HEK293 (cell line): ENCODE data around the gene NIPBL.

Source experiments
- ATF2 ChIP-seq: fragments of 450-650 bp; formaldehyde crosslinking; IDR thresholded peaks from 2 replicates; pipeline ENCODE4 v1.5.1; 2016; ENCODE audit warnings: missing biosample characterization, missing genetic modification characterization, low read depth
- BCL11A ChIP-seq: fragments of 450-650 bp; formaldehyde crosslinking; IDR thresholded peaks from 2 replicates; pipeline ENCODE4 v1.5.1; 2016; ENCODE audit warnings: low read depth, missing biosample characterization, missing genetic modification characterization
- BCL6B ChIP-seq: fragments of 450-650 bp; formaldehyde crosslinking; IDR thresholded peaks from 2 replicates; pipeline ENCODE4 v1.5.1; 2017; ENCODE audit warnings: missing biosample characterization, missing genetic modification characterization
- FEZF1 ChIP-seq: fragments of 450-650 bp; formaldehyde crosslinking; IDR thresholded peaks from 2 replicates; pipeline ENCODE4 v1.5.1; 2016; ENCODE audit warnings: missing biosample characterization, missing genetic modification characterization
- GFI1B ChIP-seq: fragments of 450-650 bp; formaldehyde crosslinking; IDR thresholded peaks from 2 replicates; pipeline ENCODE4 v1.5.1; 2016; ENCODE audit warnings: missing biosample characterization, missing genetic modification characterization
- HOXA7 ChIP-seq: sonication (generic); formaldehyde crosslinking; IDR thresholded peaks from 2 replicates; pipeline ENCODE4 v1.8.1; 2022; ENCODE audit warnings: missing genetic modification reagents, borderline replicate concordance
- IKZF3 ChIP-seq: fragments of 450-650 bp; IDR thresholded peaks from 2 replicates; pipeline ENCODE4 v1.5.0; 2018; ENCODE audit warnings: missing biosample characterization, mild to moderate bottlenecking, missing genetic modification characterization, moderate library complexity
- MEIS1 ChIP-seq: sonication (generic); formaldehyde crosslinking; IDR thresholded peaks from 2 replicates; pipeline ENCODE4 v1.8.1; 2022; ENCODE audit warnings: missing genetic modification reagents, mild to moderate bottlenecking, borderline replicate concordance
- MYNN ChIP-seq: fragments of 450-650 bp; formaldehyde crosslinking; IDR thresholded peaks from 2 replicates; pipeline ENCODE4 v1.5.1; 2016; ENCODE audit warnings: missing biosample characterization, missing genetic modification characterization, borderline replicate concordance
- OSR2 ChIP-seq: fragments of 450-650 bp; formaldehyde crosslinking; IDR thresholded peaks from 2 replicates; pipeline ENCODE4 v1.5.1; 2016; ENCODE audit warnings: missing biosample characterization, missing genetic modification characterization
- PBX3 ChIP-seq: sonication (generic); formaldehyde crosslinking; IDR thresholded peaks from 2 replicates; pipeline ENCODE4 v1.8.1; 2022; ENCODE audit warnings: mild to moderate bottlenecking, moderate library complexity, missing genetic modification reagents
- SCRT2 ChIP-seq: fragments of 450-650 bp; formaldehyde crosslinking; IDR thresholded peaks from 2 replicates; pipeline ENCODE4 v1.5.1; 2016; ENCODE audit warnings: missing biosample characterization, missing genetic modification characterization
- SETDB1 ChIP-seq: IDR thresholded peaks from one replicate; pipeline ENCODE4 v1.6.1; 2017; ENCODE audit warnings: mild to moderate bottlenecking, low read length, moderate library complexity, mixed read lengths; ENCODE audit not compliant: insufficient read length
- ZBTB6 ChIP-seq: fragments of 450-650 bp; formaldehyde crosslinking; IDR thresholded peaks from 2 replicates; pipeline ENCODE4 v1.5.1; 2017; ENCODE audit warnings: missing biosample characterization, missing genetic modification characterization
- ZNF112 ChIP-seq: fragments of 450-650 bp; formaldehyde crosslinking; IDR thresholded peaks from 2 replicates; pipeline ENCODE4 v1.5.0; 2017; ENCODE audit warnings: missing biosample characterization, missing genetic modification characterization
- ZNF138 ChIP-seq: fragments of 450-650 bp; formaldehyde crosslinking; IDR thresholded peaks from 2 replicates; pipeline ENCODE4 v1.5.1; 2016; ENCODE audit warnings: missing biosample characterization, missing genetic modification characterization, borderline replicate concordance
- ZNF157 ChIP-seq: fragments of 450-650 bp; formaldehyde crosslinking; IDR thresholded peaks from 2 replicates; pipeline ENCODE4 v1.5.1; 2016; ENCODE audit warnings: missing biosample characterization, missing genetic modification characterization
- ZNF184 ChIP-seq: fragments of 450-650 bp; IDR thresholded peaks from 2 replicates; pipeline ENCODE4 v1.5.1; 2018; ENCODE audit warnings: missing biosample characterization, mild to moderate bottlenecking, missing genetic modification characterization
- ZNF19 ChIP-seq: fragments of 450-650 bp; formaldehyde crosslinking; IDR thresholded peaks from 2 replicates; pipeline ENCODE4; 2016; ENCODE audit warnings: missing biosample characterization, missing genetic modification characterization, low read depth
- ZNF223 ChIP-seq: fragments of 450-650 bp; formaldehyde crosslinking; IDR thresholded peaks from 2 replicates; pipeline ENCODE4 v1.5.1; 2016; ENCODE audit warnings: missing biosample characterization, missing genetic modification characterization
- ZNF24 ChIP-seq: fragments of 450-650 bp; formaldehyde crosslinking; IDR thresholded peaks from 2 replicates; pipeline ENCODE4 v1.5.1; 2016; ENCODE audit warnings: missing biosample characterization, missing genetic modification characterization
- ZNF350 ChIP-seq: fragments of 450-650 bp; formaldehyde crosslinking; IDR thresholded peaks from 2 replicates; pipeline ENCODE4 v1.5.0; 2017; ENCODE audit warnings: missing biosample characterization, mild to moderate bottlenecking, missing genetic modification characterization
- ZNF473 ChIP-seq: fragments of 450-650 bp; formaldehyde crosslinking; IDR thresholded peaks from 2 replicates; pipeline ENCODE4 v1.5.1; 2017; ENCODE audit warnings: missing biosample characterization, missing genetic modification characterization
- ZNF501 ChIP-seq: fragments of 450-650 bp; formaldehyde crosslinking; IDR thresholded peaks from 2 replicates; pipeline ENCODE4 v1.5.1; 2016; ENCODE audit warnings: missing biosample characterization, missing genetic modification characterization
- ZNF558 ChIP-seq: fragments of 450-650 bp; formaldehyde crosslinking; IDR thresholded peaks from 2 replicates; pipeline ENCODE4 v1.5.1; 2016; ENCODE audit warnings: missing biosample characterization, missing genetic modification characterization
- ZNF624 ChIP-seq: fragments of 450-650 bp; formaldehyde crosslinking; IDR thresholded peaks from 2 replicates; pipeline ENCODE4 v1.5.1; 2017; ENCODE audit warnings: missing biosample characterization, missing genetic modification characterization
- ZNF629 ChIP-seq: fragments of 450-650 bp; formaldehyde crosslinking; IDR thresholded peaks from 2 replicates; pipeline ENCODE4 v1.5.1; 2017; ENCODE audit warnings: missing biosample characterization, missing genetic modification characterization
- ZNF654 ChIP-seq: fragments of 450-650 bp; formaldehyde crosslinking; IDR thresholded peaks from 2 replicates; pipeline ENCODE4 v1.5.1; 2016; ENCODE audit warnings: low read depth, missing biosample characterization, missing genetic modification characterization
- ZNF768 ChIP-seq: fragments of 450-650 bp; formaldehyde crosslinking; IDR thresholded peaks from 2 replicates; pipeline ENCODE4 v1.5.1; 2018; ENCODE audit warnings: missing biosample characterization, mild to moderate bottlenecking, missing genetic modification characterization
- ZNF777 ChIP-seq: fragments of 450-650 bp; formaldehyde crosslinking; IDR thresholded peaks from 2 replicates; pipeline ENCODE4 v1.5.1; 2017; ENCODE audit warnings: missing biosample characterization, missing genetic modification characterization, borderline replicate concordance
- ZNF791 ChIP-seq: fragments of 450-650 bp; formaldehyde crosslinking; IDR thresholded peaks from 2 replicates; pipeline ENCODE4 v1.5.1; 2016; ENCODE audit warnings: missing biosample characterization, missing genetic modification characterization
- ZNF792 ChIP-seq: fragments of 450-650 bp; formaldehyde crosslinking; IDR thresholded peaks from 2 replicates; pipeline ENCODE4 v1.5.1; 2016; ENCODE audit warnings: missing biosample characterization, missing genetic modification characterization
- ZSCAN18 ChIP-seq: fragments of 450-650 bp; formaldehyde crosslinking; IDR thresholded peaks from 2 replicates; pipeline ENCODE4 v1.5.1; 2016; ENCODE audit warnings: missing biosample characterization, missing genetic modification characterization
- ZSCAN5A ChIP-seq: fragments of 450-650 bp; formaldehyde crosslinking; IDR thresholded peaks from 2 replicates; pipeline ENCODE4 v1.5.1; 2016; ENCODE audit warnings: missing biosample characterization, missing genetic modification characterization
- ZXDB ChIP-seq: fragments of 450-650 bp; formaldehyde crosslinking; IDR thresholded peaks from 2 replicates; pipeline ENCODE4 v1.5.1; 2016; ENCODE audit warnings: missing biosample characterization, missing genetic modification characterization

Gene NIPBL

GRCh38 chr5:36876965-36877666 lies 547 bp downstream of the NIPBL start (continued):
- TF ChIP-seq ZNF791 (tag by site-specific recombination): no peak
- TF ChIP-seq ZNF223 (tag by site-specific recombination): no peak
- TF ChIP-seq ZNF112 (tag by site-specific recombination): no peak
- no peak for TF ChIP-seq SETDB1
- TF ChIP-seq ZNF184 (tag by site-specific recombination): no peak
- no peak for TF ChIP-seq SCRT2 (tag by site-specific recombination)
- TF ChIP-seq ZSCAN5A (tag by site-specific recombination): no peak
- peak; percentile 54 for TF ChIP-seq ZNF629 (tag by site-specific recombination)
- no peak for TF ChIP-seq BCL11A (tag by site-specific recombination)
- no peak for TF ChIP-seq ZNF350
- TF ChIP-seq ZNF157 (tag by site-specific recombination): no peak
- no peak for TF ChIP-seq ZNF792
- 0 out of 2 replicates have a peak, but pooled peaks have one; percentile 42 for TF ChIP-seq PBX3 (CRISPR knock-in tag)
- no peak for TF ChIP-seq ZNF473
- TF ChIP-seq ZNF138 (tag by site-specific recombination): no peak
- TF ChIP-seq IKZF3: peak; percentile 83
- TF ChIP-seq ZBTB6 (tag by site-specific recombination): no peak
- no peak for TF ChIP-seq OSR2
- no peak for TF ChIP-seq ZSCAN18 (tag by site-specific recombination)
- TF ChIP-seq FEZF1 (tag by site-specific recombination): no peak
- TF ChIP-seq ZNF24: no peak
- no peak for TF ChIP-seq ATF2 (tag by site-specific recombination)
- no peak for TF ChIP-seq ZNF624 (tag by site-specific recombination)
- no peak for TF ChIP-seq ZNF19 (tag by site-specific recombination)
- TF ChIP-seq MEIS1 (CRISPR knock-in tag): no peak
- TF ChIP-seq ZNF768 (tag by site-specific recombination): no peak
- no peak for TF ChIP-seq ZNF558 (tag by site-specific recombination)
- TF ChIP-seq MYNN (tag by site-specific recombination): no peak; the same call in 1 of the 2 replicates
- TF ChIP-seq BCL6B: no peak
- TF ChIP-seq ZXDB (tag by site-specific recombination): peak; percentile 79
- no peak for TF ChIP-seq ZNF777 (tag by site-specific recombination)
- peak; percentile 79; the same call in 1 of the 2 replicates for TF ChIP-seq ZNF501
- TF ChIP-seq GFI1B (tag by site-specific recombination): no peak
- TF ChIP-seq ZNF654 (tag by site-specific recombination): no peak
- TF ChIP-seq HOXA7 (CRISPR knock-in tag): no peak
